HG03521 (cell line): ENCODE results near the gene CELSR2.

Experiments
- ATAC-seq: cut with Tn5 transposase; IDR thresholded peaks from one replicate; pipeline ENCODE4 v1.9.1; 2021; ENCODE audit warnings: mild to moderate bottlenecking, moderate library complexity; ENCODE audit not compliant: unreplicated experiment

The CELSR2 gene

DNA sequence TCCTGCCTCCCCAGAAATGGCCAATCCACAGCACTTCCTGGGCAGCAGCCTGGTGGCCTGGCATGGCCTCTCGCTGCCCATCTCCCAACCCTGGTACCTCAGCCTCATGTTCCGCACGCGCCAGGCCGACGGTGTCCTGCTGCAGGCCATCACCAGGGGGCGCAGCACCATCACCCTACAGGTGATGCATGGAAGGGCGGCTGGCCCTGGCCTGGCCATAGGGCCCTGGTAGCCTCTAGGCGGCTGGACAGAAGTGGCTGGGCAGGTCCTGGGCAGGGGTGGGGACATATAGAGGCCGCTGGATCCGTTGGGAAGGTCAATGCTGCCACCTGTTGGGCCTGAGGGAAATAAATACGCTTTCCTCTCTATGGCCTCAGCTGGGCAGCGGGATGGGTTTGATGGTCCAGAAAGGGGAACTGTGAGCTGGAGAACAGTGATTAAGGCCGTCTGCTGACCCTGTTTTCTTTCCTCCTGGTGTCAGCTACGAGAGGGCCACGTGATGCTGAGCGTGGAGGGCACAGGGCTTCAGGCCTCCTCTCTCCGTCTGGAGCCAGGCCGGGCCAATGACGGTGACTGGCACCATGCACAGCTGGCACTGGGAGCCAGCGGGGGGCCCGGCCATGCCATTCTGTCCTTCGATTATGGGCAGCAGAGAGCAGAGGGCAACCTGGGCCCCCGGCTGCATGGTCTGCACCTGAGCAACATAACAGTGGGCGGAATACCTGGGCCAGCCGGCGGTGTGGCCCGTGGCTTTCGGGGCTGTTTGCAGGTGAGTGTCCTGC, 14.4 kb downstream of the CELSR2 start:
- no peak for ATAC-seq

DNA sequence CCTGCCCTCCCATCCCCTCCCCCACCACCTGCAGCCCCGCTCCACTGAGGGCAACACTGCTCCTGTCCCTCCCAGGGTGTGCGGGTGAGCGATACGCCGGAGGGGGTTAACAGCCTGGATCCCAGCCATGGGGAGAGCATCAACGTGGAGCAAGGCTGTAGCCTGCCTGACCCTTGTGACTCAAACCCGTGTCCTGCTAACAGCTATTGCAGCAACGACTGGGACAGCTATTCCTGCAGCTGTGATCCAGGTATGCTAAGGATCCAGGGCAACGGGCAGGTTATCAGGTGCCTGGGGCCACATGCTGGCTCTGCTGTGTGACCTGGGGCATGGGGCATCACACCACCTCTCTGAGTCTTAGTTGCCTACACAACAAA, 15.0 kb downstream of the CELSR2 start:
- ATAC-seq, result no peak

DNA sequence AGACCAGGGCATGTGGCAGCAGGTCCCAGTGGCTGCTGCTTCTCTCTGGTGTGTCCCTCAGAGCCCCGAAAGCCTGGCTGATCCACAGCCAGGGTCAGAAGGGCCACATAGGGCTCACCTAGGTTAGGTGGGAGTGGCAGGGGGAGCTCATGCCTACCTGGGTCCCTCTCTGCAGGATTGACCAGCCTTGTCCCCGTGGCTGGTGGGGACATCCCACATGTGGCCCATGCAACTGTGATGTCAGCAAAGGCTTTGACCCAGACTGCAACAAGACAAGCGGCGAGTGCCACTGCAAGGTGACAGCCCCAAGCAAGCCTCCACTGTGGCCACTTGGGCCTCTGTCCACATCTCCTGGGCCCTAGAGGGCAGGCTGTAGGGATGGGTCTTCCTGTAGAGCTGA, 15.7 kb downstream of the CELSR2 start:
- ATAC-seq, result no peak

DNA sequence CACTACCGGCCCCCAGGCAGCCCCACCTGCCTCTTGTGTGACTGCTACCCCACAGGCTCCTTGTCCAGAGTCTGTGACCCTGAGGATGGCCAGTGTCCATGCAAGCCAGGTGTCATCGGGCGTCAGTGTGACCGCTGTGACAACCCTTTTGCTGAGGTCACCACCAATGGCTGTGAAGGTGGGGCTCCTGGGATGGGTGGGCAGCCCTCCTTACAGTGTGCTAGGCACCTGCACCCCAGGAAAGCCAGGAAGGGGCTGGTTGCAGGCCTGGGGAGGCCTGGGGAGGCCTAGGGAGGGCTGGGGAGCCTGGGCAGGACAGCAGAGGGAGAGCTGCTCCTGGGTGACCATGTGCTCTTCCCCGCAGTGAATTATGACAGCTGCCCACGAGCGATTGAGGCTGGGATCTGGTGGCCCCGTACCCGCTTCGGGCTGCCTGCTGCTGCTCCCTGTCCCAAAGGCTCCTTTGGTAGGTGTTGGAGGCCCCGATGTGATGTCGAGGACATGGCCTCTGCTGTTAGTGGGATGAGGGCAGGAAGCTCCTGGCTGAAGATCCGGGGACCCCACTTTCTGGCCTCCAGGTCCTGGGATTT, 16.5 kb downstream of the CELSR2 start:
- no peak for ATAC-seq

DNA sequence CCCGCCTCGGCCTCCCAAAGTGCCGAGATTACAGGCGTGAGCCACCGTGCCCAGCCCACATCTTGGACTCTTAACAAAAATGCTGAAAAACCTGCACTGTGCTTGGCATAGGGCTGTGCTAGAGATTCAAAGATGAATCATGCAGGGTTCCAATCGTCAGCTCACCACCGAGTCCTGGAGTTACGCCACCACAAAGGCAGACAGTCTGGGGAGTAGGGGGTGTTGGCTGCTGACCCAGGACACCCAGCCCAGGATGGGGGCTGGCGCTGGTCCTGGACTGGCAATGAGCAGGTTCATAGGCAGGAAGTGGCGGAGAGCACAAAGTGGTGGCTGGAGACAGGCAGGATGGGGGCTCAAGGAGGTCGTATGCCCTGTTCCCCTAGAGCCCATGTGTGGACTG, 17.6 kb downstream of the CELSR2 start:
- ATAC-seq, result no peak

DNA sequence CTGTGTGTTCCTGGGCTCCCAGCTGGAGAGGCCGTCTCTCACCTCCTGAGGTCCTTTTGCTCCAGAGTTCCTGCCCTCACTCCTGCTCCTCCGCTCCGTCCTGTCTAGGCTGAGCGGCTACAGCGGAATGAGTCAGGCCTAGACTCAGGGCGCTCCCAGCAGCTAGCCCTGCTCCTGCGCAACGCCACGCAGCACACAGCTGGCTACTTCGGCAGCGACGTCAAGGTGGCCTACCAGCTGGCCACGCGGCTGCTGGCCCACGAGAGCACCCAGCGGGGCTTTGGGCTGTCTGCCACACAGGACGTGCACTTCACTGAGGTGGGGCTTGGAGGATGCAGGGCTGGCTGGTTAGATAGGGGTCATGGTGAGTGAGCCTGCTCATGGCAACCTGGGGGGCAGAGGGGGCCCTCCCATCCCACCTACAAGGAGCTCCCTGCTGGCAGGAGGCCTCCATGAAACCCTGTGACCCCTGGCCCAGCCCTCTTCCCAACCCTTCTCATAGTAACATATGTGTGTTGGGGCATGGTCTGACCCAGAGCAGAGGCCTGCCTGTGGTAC, 18.5 kb downstream of the CELSR2 start:
- no peak for ATAC-seq

DNA sequence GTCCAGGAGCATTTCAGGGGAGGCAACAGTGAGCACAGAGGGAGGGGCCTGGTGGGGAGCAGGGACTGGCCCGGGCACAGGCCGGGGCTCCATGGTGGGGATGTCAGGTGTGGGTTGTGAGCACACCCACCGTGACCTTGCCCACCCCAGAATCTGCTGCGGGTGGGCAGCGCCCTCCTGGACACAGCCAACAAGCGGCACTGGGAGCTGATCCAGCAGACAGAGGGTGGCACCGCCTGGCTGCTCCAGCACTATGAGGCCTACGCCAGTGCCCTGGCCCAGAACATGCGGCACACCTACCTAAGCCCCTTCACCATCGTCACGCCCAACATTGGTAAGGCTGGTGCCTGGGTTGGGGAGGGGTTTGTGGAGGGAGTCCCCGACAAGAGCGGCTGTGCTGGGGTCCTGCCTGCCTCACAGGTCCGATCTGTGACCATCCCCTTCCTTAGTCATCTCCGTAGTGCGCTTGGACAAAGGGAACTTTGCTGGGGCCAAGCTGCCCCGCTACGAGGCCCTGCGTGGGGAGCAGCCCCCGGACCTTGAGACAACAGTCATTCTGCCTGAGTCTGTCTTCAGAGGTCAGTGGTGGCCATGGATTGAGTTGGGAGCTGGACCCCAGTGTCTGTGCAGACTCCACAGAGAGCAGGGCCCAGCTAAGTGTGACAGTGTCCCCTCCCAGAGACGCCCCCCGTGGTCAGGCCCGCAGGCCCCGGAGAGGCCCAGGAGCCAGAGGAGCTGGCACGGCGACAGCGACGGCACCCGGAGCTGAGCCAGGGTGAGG, 19.3 kb downstream of the CELSR2 start:
- ATAC-seq, result no peak

DNA sequence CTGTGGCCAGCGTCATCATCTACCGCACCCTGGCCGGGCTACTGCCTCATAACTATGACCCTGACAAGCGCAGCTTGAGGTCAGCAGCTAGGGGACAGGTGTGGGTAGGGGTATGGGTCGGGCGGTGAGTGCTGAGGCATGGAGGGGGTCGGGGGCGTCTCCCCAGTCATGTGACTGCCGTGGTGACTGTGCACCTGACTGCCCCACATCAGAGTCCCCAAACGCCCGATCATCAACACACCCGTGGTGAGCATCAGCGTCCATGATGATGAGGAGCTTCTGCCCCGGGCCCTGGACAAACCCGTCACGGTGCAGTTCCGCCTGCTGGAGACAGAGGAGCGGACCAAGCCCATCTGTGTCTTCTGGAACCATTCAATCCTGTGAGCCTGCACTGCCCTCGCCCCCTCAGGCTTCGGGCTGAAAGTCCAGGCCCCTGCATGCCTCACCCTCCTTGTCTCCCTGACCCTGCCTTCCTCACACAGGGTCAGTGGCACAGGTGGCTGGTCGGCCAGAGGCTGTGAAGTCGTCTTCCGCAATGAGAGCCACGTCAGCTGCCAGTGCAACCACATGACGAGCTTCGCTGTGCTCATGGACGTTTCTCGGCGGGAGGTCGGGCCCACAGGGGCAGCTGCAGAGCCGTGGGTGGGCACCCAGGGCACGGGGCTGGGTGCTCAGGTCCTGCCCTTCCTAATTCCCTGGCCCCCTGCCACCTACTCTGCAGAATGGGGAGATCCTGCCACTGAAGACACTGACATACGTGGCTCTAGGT, 20.1 kb downstream of the CELSR2 start:
- ATAC-seq, result no peak

DNA sequence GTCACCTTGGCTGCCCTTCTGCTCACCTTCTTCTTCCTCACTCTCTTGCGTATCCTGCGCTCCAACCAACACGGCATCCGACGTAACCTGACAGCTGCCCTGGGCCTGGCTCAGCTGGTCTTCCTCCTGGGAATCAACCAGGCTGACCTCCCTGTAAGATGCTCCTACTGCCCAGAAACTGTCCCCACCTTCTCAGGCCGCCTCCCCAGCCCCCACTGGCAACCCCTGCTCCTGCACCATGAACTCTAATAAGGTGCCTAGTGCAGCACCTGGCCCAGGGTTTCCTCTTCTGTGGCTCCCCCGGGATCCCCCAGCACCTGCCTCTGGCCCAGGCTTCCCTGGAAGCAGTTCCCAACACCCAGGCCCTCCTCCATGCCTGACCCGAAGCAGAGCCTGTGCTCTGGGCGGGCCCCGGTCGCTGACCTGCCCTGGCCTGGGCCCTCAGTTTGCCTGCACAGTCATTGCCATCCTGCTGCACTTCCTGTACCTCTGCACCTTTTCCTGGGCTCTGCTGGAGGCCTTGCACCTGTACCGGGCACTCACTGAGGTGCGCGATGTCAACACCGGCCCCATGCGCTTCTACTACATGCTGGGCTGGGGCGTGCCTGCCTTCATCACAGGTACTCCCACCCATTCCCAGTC, 20.8 kb downstream of the CELSR2 start:
- no peak for ATAC-seq

DNA sequence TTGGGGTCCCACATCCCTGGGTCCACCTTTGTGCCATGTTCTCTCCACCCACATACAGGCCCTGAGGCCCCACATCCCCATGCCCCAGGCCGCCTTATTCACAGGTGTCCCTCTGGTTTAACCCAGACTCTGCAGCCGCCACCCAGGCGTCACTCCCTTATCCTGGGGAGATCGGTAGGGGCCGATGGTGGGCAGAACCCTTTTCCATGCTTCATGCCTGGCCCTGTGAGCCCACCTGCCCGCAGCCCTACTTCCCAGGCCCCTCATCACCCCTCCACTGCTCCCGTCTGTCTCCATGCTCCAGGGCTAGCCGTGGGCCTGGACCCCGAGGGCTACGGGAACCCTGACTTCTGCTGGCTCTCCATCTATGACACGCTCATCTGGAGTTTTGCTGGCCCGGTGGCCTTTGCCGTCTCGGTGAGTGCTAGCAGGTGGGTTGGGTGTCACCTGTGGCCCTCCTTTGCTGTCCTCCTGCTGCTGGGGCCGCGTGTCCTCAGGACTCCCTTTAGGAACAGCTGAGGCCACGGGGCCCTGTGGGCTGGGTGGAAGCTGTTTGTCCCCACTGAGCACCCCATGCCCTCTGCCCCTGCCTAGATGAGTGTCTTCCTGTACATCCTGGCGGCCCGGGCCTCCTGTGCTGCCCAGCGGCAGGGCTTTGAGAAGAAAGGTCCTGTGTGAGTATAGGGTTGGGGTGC, 21.4 kb downstream of the CELSR2 start:
- no peak for ATAC-seq

DNA sequence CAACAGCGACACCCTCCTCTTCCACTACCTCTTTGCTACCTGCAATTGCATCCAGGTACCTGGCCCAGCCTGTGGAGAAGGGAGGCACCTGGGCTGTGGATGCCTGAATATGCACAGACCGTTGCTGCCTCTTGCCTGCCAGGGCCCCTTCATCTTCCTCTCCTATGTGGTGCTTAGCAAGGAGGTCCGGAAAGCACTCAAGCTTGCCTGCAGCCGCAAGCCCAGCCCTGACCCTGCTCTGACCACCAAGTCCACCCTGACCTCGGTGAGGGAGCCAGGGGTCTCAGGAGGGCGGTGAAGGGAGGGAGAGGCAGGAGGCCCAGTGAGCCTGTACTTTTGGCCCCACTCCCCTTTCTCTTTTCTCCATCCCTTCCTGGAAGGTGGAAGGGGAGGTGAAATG, 22.1 kb downstream of the CELSR2 start:
- no peak for ATAC-seq

DNA sequence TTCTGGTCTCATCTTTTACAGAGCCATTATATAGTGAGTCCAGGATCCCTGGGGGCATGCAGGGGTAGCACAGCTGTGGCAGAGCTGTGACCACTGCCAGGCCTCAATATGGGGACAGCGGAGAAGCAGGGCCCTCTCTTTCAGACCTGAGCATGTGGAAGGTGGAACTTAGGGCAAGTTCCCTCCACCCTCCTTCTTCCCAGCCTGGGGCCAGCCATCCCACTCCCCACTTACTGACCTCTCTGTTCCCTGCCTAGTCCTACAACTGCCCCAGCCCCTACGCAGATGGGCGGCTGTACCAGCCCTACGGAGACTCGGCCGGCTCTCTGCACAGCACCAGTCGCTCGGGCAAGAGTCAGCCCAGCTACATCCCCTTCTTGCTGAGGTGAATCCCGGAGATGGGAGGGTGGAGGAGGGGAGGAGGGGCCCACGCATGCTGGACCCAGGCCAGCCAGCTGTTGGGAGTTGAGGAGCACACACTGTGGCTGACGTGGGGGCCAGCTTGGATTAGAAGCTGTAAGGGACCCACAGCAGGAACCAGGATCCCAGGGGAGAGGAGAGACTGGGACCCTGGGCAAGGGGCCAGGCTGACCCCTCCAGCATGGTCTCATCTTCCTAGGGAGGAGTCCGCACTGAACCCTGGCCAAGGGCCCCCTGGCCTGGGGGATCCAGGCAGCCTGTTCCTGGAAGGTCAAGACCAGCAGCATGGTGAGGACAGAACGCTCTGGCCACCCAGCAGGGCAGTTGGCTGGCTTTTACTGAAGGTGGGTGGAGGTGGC, 22.9 kb downstream of the CELSR2 start:
- ATAC-seq, result no peak

DNA sequence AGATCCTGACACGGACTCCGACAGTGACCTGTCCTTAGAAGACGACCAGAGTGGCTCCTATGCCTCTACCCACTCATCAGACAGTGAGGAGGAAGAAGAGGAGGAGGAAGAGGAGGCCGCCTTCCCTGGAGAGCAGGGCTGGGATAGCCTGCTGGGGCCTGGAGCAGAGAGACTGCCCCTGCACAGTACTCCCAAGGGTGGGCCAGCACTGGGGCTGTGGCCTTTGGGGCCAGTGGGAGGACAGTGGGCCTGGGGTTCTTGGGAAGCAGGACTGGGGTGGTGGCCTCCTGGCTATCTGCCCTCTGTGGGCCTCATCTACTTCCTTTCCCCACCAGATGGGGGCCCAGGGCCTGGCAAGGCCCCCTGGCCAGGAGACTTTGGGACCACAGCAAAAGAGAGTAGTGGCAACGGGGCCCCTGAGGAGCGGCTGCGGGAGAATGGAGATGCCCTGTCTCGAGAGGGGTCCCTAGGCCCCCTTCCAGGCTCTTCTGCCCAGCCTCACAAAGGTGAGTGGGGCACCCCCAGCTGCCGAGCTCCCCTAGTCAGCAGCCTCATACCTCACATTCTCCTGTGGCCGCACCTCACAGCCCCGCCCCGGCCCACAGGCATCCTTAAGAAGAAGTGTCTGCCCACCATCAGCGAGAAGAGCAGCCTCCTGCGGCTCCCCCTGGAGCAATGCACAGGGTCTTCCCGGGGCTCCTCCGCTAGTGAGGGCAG, 23.6 kb downstream of the CELSR2 start:
- ATAC-seq, result no peak

DNA sequence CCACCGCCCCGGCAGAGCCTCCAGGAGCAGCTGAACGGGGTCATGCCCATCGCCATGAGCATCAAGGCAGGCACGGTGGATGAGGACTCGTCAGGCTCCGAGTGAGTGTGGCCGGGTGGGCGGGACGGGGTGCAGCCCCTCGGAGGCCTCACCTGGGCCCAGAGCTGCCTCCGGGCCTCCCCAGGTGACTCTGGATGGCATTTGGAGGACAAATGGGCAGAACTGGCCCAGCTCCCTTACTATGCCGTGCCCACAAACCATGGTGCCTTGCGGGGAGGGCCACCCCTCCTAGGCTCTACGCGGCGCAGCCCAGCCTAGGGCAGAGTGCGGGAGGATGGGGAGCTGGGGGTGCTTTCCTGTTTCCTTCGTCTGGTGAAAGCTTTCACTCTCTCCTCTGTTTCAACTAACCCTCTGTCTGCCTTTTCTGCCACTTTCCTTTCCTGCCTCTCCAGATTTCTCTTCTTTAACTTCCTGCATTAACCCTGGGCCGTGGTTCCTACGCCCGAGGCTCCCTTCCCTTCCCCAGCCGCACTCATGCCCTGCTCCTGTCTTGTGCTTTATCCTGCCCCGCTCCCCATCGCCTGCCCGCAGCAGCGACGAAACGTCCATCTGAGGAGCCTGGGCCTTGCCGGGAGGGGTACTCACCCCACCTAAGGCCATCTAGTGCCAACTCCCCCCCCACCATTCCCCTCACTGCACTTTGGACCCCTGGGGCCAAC, 24.4 kb downstream of the CELSR2 start:
- ATAC-seq, result no peak

DNA sequence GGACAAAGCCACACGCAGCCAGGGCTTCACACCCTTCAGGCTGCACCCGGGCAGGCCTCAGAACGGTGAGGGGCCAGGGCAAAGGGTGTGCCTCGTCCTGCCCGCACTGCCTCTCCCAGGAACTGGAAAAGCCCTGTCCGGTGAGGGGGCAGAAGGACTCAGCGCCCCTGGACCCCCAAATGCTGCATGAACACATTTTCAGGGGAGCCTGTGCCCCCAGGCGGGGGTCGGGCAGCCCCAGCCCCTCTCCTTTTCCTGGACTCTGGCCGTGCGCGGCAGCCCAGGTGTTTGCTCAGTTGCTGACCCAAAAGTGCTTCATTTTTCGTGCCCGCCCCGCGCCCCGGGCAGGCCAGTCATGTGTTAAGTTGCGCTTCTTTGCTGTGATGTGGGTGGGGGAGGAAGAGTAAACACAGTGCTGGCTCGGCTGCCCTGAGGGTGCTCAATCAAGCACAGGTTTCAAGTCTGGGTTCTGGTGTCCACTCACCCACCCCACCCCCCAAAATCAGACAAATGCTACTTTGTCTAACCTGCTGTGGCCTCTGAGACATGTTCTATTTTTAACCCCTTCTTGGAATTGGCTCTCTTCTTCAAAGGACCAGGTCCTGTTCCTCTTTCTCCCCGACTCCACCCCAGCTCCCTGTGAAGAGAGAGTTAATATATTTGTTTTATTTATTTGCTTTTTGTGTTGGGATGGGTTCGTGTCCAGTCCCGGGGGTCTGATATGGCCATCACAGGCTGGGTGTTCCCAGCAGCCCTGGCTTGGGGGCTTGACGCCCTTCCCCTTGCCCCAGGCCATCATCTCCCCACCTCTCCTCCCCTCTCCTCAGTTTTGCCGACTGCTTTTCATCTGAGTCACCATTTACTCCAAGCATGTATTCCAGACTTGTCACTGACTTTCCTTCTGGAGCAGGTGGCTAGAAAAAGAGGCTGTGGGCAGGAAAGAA, 25.5 kb downstream of the CELSR2 start:
- no peak for ATAC-seq

DNA sequence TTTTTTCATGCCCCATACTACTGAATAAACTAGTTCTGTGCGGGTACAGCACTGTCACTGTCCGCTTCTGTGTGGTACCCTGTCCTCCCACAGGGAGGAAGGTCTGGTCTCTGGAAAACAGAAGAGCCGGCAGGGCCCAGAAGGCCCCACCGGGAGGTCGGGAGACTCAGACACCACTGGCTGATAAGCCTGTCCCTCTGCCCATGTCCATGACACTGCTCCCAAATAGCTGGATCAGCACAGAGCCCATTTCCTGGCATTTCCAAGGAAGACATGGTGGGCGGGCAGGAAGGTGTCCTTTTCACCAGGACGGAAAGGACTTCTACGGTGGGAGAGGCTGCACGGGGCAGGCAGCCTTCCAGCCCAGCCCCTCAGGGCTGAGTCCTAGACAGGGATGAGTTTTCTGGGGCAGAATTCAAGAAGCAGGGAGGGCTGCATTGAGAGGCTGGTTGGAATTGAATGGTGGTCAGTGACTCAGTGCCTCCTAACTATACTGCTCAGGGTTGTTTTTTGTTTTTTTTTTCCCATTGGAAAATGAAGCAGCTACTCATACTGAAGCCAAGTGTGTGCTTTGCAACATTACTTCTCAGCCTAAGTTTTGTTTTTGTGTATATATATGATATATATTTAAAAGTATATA, 26.5 kb downstream of the CELSR2 start:
- ATAC-seq, result no peak
